GM23248 (cell line): Measurements from ENCODE around the gene TSC22D1.
"Not testable (repeated sequence)": the region's sequence is repeated elsewhere in the genome, so short reads cannot be mapped to it uniquely, and the experiment has no call there.

Source experiments
- EZH2 ChIP-seq: fragments of 200-600 bp; sonication (generic); IDR thresholded peaks from 2 replicates; pipeline ENCODE4 v1.6.1; 2018; ENCODE audit warnings: antibody characterized with exemption, mild to moderate bottlenecking; ENCODE audit not compliant: insufficient read depth, poor library complexity, severe bottlenecking
- EZH2phosphoT487 ChIP-seq: fragments of 200-600 bp; sonication (generic); IDR thresholded peaks from 2 replicates; pipeline ENCODE4 v1.6.1; 2018; ENCODE audit warnings: antibody characterized with exemption, moderate library complexity, mild to moderate bottlenecking, low read depth; ENCODE audit not compliant: insufficient read depth

DNA sequence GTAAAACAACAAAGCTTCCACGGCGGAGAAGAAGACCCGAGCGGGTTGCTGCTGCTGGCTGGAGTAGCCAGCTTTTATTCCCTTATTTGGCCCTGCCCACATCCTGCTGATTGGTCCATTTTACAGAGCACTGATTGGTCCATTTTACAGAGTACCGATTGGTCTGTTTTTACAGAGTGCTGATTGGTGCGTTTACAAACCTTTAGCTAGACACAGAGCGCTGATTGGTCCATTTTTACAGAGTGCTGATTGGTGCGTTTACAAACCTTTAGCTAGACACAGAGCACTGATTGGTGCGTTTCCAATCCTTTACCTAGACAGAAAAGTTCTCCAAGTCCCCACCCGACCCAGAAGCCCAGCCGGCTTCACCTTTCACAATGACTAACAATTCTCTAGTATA lies 119.9 kb downstream of the TSC22D1 start:
- TF ChIP-seq EZH2, EZH2phosphoT487: not testable (repeated sequence)
